Activated CD8-positive, alpha-beta memory T cell treated with anti-CD3 and anti-CD28 coated beads for 48 hours (primary cell): ENCODE measurements around the gene EEF1E1.
"Not testable (repeated sequence)": the region's sequence is repeated elsewhere in the genome, so short reads cannot be mapped to it uniquely, and the experiment has no call there.

Source experiments
- DNase-seq, 3 experiments: peaks; one replicate each; pipeline ENCODE4 v3.0.0-alpha.2; 2020; ENCODE audit warnings: low read depth in 2 of 3, low spot score in 2 of 3

EEF1E1 gene

GRCh38 chr6:8064638-8065518 is 37.5 kb downstream of the EEF1E1 start:
- no peak for DNase-seq

DNA sequence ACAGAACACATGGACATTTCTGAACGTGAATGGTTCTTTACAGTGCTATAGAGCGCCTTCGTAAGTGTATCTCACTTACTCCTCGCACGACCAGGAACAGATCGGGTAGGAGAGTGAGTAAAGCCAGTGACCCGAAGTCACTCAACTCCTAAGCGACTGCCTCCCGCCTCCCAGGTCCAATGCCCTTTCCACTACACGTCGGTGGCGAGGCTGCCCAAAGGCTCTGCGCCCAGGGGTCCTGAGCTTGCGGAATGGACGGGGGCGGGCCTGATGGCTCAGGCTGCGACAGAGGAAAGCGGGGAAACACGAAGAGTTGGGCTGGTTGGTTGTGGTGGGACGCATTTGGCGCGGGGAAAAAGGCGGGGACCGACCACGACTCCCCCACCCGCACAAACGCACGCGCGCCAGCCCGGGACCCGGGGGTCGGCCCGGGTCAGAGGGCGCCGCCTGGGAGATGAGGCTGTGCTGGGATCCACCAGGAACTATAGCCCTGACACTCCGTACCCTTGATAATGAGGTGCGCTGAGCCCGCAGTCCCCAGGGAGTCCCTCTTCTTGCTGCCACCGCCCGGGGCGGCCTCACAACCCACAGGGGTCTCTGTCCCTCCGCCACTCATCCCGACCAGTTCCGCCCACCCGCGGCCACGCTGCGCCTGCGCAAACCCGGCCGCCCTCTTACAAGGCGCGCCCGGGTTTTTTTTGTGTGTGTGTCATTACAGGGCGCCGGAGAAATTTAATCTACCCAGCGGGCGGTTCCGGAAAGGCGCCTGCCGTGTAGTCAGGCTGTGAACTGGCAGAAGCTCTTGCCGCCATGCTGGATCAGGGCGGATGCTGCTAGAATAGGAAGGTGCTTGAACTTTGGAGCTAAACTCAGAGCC is 38.3 kb downstream of the EEF1E1 start, which contains the start of gene BLOC1S5:
Gene BLOC1S5, minus strand, starts transcription at position 629 of the 877 bp plus-strand sequence. Its CDS starts 13 bp downstream, at position 616.
- DNase-seq: peak; percentile 95 to 97 (median 96)

DNA sequence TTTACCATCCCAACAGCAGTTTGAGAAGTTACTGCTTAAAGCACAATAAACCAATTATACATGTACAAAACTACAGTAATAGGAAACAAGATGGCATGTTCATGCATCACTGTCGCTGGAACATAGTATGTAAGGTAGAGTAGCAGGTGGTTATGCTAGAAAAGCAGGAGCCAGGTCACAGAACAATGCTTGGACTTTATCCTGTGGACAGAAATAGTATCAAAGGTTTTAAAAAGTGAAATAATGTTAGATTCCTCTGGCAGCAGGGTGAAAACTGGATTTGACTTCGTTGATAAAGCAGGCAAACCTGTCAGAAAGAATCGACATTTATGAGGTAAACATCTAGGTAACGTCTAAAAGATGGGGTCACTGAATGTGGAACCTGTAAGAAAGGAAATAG is 40.6 kb downstream of the EEF1E1 start:
- DNase-seq: no peak

DNA sequence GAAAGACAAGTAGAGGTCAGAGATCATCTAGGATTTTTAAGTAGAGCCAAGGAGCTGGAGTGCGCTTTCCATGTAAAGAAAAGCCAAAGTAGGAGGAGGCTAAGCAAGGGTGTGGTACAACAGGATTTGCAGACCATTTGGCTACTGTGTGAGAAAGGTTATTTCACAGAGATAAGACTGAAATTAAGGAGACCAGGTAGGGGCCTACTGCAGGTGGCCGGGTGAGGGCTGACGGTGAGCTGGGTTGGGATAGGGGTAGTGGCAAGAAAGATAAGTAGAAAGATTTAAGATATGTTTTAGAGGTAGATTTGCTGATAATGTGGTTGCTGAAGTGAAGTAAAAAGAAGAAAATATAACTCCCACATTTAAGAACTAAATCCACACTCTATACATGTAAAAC is 42.0 kb downstream of the EEF1E1 start:
- DNase-seq: no peak

DNA sequence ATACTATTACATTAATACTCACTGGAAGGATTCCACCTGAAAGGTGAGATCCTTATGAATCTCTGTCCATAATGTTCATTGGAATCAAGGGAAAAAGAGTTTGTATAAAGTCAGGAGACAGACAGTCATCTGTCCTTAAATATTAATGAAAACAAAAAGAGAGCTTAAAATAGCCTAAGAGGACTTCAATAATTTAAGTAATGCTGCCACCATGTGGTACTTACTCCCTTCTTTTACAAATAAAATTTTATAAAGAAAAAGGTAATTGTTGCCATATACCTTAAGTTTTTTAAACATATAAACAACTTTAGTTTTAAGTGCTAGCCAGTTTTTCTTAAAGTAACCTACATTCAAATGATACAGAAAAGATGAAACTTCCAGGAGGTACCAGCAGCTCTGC is 43.2 kb downstream of the EEF1E1 start:
- DNase-seq: no peak

- DNase-seq: no peak
Measured at GRCh38 chr6:8057793-8058192, 44.6 kb downstream of the EEF1E1 start.

- no peak for DNase-seq
Measured at GRCh38 chr6:8057263-8057662, 45.1 kb downstream of the EEF1E1 start.

GRCh38 chr6:8054276-8054675 is 48.1 kb downstream of the EEF1E1 start:
- DNase-seq: no peak

- no peak for DNase-seq
Measured at GRCh38 chr6:8047541-8048292, 54.6 kb downstream of the EEF1E1 start.

GRCh38 chr6:8045769-8046168 is 56.6 kb downstream of the EEF1E1 start:
- not testable (repeated sequence) for DNase-seq

GRCh38 chr6:8043221-8043620 is 59.1 kb downstream of the EEF1E1 start:
- DNase-seq: no peak

DNA sequence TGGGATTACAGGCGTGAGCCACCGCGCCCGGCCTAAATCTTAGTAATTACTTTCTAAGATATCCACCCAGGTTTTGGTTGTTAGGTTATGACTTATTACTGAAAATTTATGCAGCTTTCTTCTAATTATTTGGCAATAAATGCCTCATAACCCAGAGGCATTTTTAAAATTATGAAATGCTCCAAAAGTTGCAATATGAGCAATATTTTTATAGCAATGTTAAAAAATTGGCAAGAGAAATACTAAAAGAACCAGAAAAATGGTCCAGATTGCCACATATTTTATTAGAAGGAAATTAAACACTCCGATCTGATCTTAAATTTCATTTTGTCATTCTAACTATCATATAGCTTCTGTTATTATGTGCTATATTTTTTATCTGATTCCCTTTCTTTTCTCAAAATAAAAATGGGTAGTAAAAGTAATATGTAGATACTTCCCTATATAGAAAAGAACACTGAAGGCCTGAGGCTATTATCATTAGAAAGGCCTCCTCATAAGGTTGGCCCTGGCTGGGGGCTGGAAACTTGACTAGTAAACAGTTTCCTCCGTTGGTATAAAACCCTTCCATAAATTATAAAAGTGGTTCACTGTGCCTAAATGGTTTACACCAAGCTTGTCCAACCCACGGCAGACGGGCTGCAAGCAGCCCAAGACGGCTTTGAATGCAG is 60.3 kb downstream of the EEF1E1 start:
- DNase-seq: no peak

DNA sequence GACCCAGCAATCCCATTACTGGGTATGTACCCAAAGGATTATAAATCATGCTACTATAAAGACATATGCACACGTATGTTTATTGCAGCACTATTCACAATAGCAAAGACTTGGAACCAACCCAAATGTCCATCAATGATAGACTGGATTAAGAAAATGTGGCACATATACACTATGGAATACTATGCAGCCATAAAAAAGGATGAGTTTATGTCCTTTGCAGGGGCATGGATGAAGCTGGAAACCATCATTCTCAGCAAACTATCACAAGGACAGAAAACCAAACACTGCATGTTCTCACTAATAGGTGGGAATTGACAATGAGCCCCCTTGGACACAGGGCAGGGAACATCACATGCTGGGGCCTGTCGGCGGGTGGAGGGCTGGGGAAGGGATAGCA is 68.2 kb downstream of the EEF1E1 start:
- DNase-seq: not testable (repeated sequence)

DNA sequence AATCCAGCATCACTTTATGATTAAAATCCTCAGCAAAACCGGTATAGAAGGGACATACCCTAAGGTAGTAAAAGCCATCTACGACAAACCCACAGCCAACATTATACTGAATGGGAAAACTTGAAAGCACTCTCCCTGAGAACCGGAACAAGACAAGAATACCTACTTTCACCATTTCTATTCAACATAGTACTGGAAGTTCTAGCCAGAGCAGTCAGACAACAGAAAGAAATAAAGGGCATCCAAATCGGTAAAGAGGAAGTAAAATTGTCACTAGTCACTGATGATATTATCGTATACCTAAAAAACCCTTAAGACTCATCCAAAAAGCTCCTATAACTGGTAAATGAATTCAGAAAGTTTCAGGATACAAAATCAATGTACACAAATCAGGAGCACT is 71.4 kb downstream of the EEF1E1 start:
- no peak for DNase-seq
